KMS-11 (cell line): Measurements from ENCODE around the gene CHL1.

Source experiments
- H2AFZ ChIP-seq: fragments of 200-600 bp; sonication (generic); 2 replicates; pipeline ENCODE4 v1.6.1; 2016; ENCODE audit warnings: antibody characterized with exemption, mixed run types, low read depth
- H3K27ac ChIP-seq: fragments of 200-600 bp; sonication (generic); 2 replicates; pipeline ENCODE4 v1.6.1; 2016; ENCODE audit warnings: mild to moderate bottlenecking, mixed run types
- H3K27me3 ChIP-seq: fragments of 200-600 bp; sonication (generic); 2 replicates; pipeline ENCODE4 v1.6.1; 2017; ENCODE audit warnings: mild to moderate bottlenecking, low read depth, mixed run types, moderate library complexity; ENCODE audit not compliant: insufficient read depth
- H3K36me3 ChIP-seq: fragments of 200-600 bp; sonication (generic); 2 replicates; pipeline ENCODE4 v1.6.1; 2017; ENCODE audit warnings: mild to moderate bottlenecking, mixed run types; ENCODE audit not compliant: insufficient read depth
- H3K4me1 ChIP-seq: fragments of 200-600 bp; sonication (generic); 2 replicates; pipeline ENCODE4 v1.6.1; 2016; ENCODE audit warnings: mild to moderate bottlenecking, low read depth, mixed run types; ENCODE audit not compliant: poor library complexity, severe bottlenecking
- H3K4me2 ChIP-seq: fragments of 200-600 bp; sonication (generic); 2 replicates; pipeline ENCODE4 v1.7.0; 2016; ENCODE audit warnings: mild to moderate bottlenecking, mixed run types
- H3K4me3 ChIP-seq: fragments of 200-600 bp; sonication (generic); IDR thresholded peaks from 2 replicates; pipeline ENCODE4 v1.6.1; 2017; ENCODE audit warnings: low read depth, low read length, mixed read lengths; ENCODE audit not compliant: insufficient read depth
- H3K79me2 ChIP-seq: fragments of 200-600 bp; sonication (generic); 2 replicates; pipeline ENCODE4 v1.6.1; 2016; ENCODE audit warnings: low read depth, mixed run types; ENCODE audit not compliant: insufficient read depth
- H3K9ac ChIP-seq: fragments of 200-600 bp; sonication (generic); 2 replicates; pipeline ENCODE4 v1.6.1; 2016; ENCODE audit warnings: mild to moderate bottlenecking, mixed run types
- H4K20me1 ChIP-seq: fragments of 200-600 bp; sonication (generic); 2 replicates; pipeline ENCODE4 v1.6.1; 2016; ENCODE audit warnings: mild to moderate bottlenecking, mixed run types; ENCODE audit not compliant: insufficient read depth
- TF ChIP-seq, protein P1 (sequence below): fragments of 200-600 bp; sonication (generic); conservative IDR thresholded peaks from 2 replicates; pipeline ENCODE4 v1.6.1; 2017; ENCODE audit warnings: low read depth, mild to moderate bottlenecking, antibody characterized with exemption, low read length, moderate library complexity, mixed read lengths

Gene CHL1

DNA sequence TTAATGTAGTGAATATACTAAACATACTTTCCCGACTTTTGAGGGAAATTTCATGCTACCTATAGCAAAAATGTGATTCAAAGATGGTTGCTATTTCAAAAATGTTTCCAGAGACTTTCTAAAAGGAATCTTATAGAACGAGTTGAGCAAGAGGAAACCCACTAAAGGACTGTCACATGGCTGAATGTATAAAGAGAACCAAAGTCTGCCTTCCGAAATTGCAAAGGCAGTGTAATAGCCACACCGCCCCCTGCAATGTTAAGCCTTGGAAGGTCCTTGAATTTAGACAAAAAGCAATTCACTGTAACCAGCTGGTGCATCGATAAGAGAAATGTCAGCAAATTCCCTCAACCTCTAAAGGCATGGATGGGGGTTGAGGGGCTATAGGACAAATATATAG lies 142.8 kb downstream of the CHL1 start:
- Histone ChIP-seq H3K4me2 (no peak overlapping the region), H3K79me2 (no peaks in the 10 kb centered on the region), H3K27ac (no peak overlapping the region), H3K4me3 (no peak overlapping the region), H3K9ac (no peak overlapping the region), H2AFZ (no peak overlapping the region), H3K36me3 (no peaks in the 10 kb centered on the region), H4K20me1 (no peaks in the 10 kb centered on the region), H3K27me3 (no peaks in the 10 kb centered on the region), H3K4me1 (no peaks in the 10 kb centered on the region)
- TF ChIP-seq, protein P1, sequence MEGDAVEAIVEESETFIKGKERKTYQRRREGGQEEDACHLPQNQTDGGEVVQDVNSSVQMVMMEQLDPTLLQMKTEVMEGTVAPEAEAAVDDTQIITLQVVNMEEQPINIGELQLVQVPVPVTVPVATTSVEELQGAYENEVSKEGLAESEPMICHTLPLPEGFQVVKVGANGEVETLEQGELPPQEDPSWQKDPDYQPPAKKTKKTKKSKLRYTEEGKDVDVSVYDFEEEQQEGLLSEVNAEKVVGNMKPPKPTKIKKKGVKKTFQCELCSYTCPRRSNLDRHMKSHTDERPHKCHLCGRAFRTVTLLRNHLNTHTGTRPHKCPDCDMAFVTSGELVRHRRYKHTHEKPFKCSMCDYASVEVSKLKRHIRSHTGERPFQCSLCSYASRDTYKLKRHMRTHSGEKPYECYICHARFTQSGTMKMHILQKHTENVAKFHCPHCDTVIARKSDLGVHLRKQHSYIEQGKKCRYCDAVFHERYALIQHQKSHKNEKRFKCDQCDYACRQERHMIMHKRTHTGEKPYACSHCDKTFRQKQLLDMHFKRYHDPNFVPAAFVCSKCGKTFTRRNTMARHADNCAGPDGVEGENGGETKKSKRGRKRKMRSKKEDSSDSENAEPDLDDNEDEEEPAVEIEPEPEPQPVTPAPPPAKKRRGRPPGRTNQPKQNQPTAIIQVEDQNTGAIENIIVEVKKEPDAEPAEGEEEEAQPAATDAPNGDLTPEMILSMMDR: no peak

DNA sequence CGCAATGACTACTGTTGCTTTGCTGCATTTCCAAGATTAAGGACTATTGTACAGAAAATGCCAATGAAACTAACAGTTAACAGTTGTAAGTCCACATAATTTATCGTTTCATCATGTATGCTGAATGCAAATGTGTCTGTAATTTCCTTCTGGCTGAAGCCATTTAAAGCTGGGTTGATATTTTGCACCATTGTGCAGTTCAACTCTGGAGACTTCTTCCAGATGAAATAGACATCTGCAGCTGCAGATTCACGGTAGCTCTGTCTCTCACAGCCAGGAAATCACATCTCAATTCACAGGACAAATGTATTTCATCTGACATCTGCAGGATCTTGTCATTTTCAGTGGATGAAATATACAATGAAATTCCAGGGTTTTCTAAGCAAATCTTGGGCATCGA lies 145.4 kb downstream of the CHL1 start:
- H2AFZ ChIP-seq: no peak overlapping the region
- H3K4me1 ChIP-seq: no peaks in the 10 kb centered on the region
- H3K9ac ChIP-seq: no peak overlapping the region
- TF ChIP-seq, protein P1: no peak
- no peak overlapping the region for H3K4me3 ChIP-seq
- no peak overlapping the region for H3K4me2 ChIP-seq
- H3K36me3 ChIP-seq: no peaks in the 10 kb centered on the region
- H4K20me1 ChIP-seq: no peaks in the 10 kb centered on the region
- H3K79me2 ChIP-seq: no peaks in the 10 kb centered on the region
- H3K27me3 ChIP-seq: no peaks in the 10 kb centered on the region
- H3K27ac ChIP-seq: no peak overlapping the region

DNA sequence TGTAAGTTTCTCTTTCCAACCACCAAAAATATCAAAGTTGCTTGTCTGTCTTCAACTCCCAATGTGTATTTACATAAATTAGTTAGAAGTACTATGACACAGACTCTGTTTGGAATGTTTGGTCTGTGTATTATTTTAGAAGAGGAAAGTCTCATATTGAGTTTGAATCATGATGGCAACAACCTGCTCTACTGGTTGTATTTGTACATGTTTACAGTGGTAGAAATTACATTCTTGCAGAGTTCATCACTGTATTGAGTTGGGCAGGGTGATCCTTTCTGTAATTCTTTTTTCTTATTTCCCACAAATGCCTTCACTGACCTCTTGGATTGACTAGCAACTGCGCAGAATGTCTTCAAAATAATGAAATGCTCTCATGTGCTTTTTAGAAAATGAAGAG lies 149.6 kb downstream of the CHL1 start:
- no peak overlapping the region for H3K4me3 ChIP-seq
- no peaks in the 10 kb centered on the region for H3K79me2 ChIP-seq
- no peak overlapping the region for H2AFZ ChIP-seq
- H4K20me1 ChIP-seq: no peaks in the 10 kb centered on the region
- no peak overlapping the region for H3K27ac ChIP-seq
- no peak overlapping the region for H3K4me2 ChIP-seq
- H3K9ac ChIP-seq: no peak overlapping the region
- no peaks in the 10 kb centered on the region for H3K27me3 ChIP-seq
- H3K36me3 ChIP-seq: no peaks in the 10 kb centered on the region
- TF ChIP-seq, protein P1: no peak
- H3K4me1 ChIP-seq: no peaks in the 10 kb centered on the region

DNA sequence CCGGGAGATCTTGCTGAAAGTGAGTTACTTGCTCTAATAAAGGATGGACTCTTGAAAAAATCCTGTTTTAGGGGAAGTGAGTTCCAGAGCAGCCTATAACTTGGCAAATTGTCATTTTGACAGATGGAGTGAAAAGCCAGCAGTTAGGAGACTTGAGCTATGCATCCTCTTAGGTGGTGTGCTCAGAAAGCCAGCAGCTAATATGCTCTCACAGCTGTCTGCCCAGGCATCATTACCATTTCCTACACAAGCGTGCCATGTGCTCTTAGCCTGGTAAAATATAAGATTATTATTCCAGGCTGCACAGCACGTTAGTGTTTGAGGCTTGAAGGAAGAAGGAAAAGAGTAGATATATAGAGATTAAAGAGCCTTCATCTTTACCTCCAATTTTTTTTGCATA lies 151.0 kb downstream of the CHL1 start:
- H3K4me3 ChIP-seq: no peak overlapping the region
- H3K9ac ChIP-seq: no peak overlapping the region
- TF ChIP-seq, protein P1: no peak
- no peak overlapping the region for H3K27ac ChIP-seq
- H3K4me1 ChIP-seq: no peaks in the 10 kb centered on the region
- H3K27me3 ChIP-seq: no peaks in the 10 kb centered on the region
- no peaks in the 10 kb centered on the region for H3K79me2 ChIP-seq
- no peaks in the 10 kb centered on the region for H3K36me3 ChIP-seq
- H3K4me2 ChIP-seq: no peak overlapping the region
- no peaks in the 10 kb centered on the region for H4K20me1 ChIP-seq
- no peak overlapping the region for H2AFZ ChIP-seq
